Progenitor cell of endocrine pancreas (in vitro differentiated cells): ENCODE data around the gene PRDM16. TPM values are rescaled to one million over a fixed set of nuclear protein-coding genes. Genes with fewer than 3 reads are reported as not detected.

Experiments used
- DNase-seq: peaks from one replicate; pipeline ENCODE4 v3.0.0; 2021; ENCODE audit warnings: low spot score; ENCODE audit not compliant: unreplicated experiment
- H3K27ac Mint-ChIP-seq: 2 replicates; pipeline ENCODE4 v1.8.0; 2021; ENCODE audit warnings: mild to moderate bottlenecking, moderate library complexity, mixed read lengths
- H3K27me3 Mint-ChIP-seq: 2 replicates; pipeline ENCODE4 v1.8.0; 2021; ENCODE audit warnings: mixed read lengths
- H3K36me3 Mint-ChIP-seq: 2 replicates; pipeline ENCODE4 v1.8.0; 2022; ENCODE audit warnings: mixed read lengths; ENCODE audit not compliant: insufficient read depth
- H3K4me1 Mint-ChIP-seq: 2 replicates; pipeline ENCODE4 v1.8.0; 2021; ENCODE audit warnings: low read depth, mixed read lengths
- H3K4me3 Mint-ChIP-seq: 2 replicates; pipeline ENCODE4 v1.8.0; 2021; ENCODE audit warnings: low read depth, mild to moderate bottlenecking, moderate library complexity, mixed read lengths
- H3K9me3 Mint-ChIP-seq: 2 replicates; pipeline ENCODE4 v1.8.0; 2021; ENCODE audit warnings: low read depth, mixed read lengths
- total RNA-seq: library from RNA; stranded (reverse); gene quantifications from 2 replicates; pipeline ENCODE4 v1.2.1, GENCODE V29; 2021
- TF ChIP-seq, protein P1 (sequence below): fragments of 200-600 bp; sonication (generic); IDR thresholded peaks from one replicate; pipeline ENCODE4 v1.5.0; 2021; ENCODE audit warnings: antibody characterized with exemption, mild to moderate bottlenecking; ENCODE audit not compliant: unreplicated experiment

Gene PRDM16
- total RNA-seq, 1 donor from 2014 or later: 69.1 TPM

GRCh38 chr1:3181956-3182355, 113.0 kb downstream of the PRDM16 start:
- DNase-seq: no peak
- Mint-ChIP-seq H3K36me3 (peaks cover 5% of the 10 kb centered on the region), H3K9me3 (no peaks in the 10 kb centered on the region), H3K27me3 (no peaks in the 10 kb centered on the region), H3K4me1 (peaks cover 52% of the 10 kb centered on the region), H3K4me3 (no peak overlapping the region), H3K27ac (no peak overlapping the region)
- TF ChIP-seq, protein P1, sequence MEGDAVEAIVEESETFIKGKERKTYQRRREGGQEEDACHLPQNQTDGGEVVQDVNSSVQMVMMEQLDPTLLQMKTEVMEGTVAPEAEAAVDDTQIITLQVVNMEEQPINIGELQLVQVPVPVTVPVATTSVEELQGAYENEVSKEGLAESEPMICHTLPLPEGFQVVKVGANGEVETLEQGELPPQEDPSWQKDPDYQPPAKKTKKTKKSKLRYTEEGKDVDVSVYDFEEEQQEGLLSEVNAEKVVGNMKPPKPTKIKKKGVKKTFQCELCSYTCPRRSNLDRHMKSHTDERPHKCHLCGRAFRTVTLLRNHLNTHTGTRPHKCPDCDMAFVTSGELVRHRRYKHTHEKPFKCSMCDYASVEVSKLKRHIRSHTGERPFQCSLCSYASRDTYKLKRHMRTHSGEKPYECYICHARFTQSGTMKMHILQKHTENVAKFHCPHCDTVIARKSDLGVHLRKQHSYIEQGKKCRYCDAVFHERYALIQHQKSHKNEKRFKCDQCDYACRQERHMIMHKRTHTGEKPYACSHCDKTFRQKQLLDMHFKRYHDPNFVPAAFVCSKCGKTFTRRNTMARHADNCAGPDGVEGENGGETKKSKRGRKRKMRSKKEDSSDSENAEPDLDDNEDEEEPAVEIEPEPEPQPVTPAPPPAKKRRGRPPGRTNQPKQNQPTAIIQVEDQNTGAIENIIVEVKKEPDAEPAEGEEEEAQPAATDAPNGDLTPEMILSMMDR: no peak

GRCh38 chr1:3183411-3183810, 114.4 kb downstream of the PRDM16 start:
- no peaks in the 10 kb centered on the region for H3K9me3 Mint-ChIP-seq
- TF ChIP-seq, protein P1: no peak
- peaks cover 55% of the 10 kb centered on the region for H3K4me1 Mint-ChIP-seq
- H3K27ac Mint-ChIP-seq: peak overlapping the region; percentile 90
- peak overlapping the region; percentile 21 for H3K4me3 Mint-ChIP-seq
- H3K36me3 Mint-ChIP-seq: peaks cover 3% of the 10 kb centered on the region
- H3K27me3 Mint-ChIP-seq: no peaks in the 10 kb centered on the region
- no peak for DNase-seq

DNA sequence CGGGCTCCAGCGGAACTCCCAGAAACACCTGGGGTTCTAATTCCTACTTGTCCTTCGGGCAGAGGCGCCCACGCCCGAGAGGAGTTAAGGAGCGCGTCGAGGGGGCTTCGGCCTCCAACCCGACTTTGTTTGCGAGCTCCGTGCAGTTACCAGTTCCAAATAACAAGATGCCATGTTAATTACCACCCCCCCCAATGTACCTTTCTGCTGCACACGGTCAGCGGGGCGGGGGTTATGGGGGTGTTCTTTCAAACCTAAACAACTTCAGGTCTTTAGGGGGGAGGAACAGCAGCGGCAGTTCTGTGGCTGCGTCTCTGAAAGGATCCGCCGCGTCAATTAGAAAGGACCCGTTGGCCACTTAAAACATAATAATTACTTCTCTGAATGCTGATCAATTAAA, 114.8 kb downstream of the PRDM16 start:
- peaks cover 3% of the 10 kb centered on the region for H3K36me3 Mint-ChIP-seq
- DNase-seq: no peak
- peak overlapping the region; percentile 21 for H3K4me3 Mint-ChIP-seq
- H3K9me3 Mint-ChIP-seq: no peaks in the 10 kb centered on the region
- H3K4me1 Mint-ChIP-seq: peaks cover 56% of the 10 kb centered on the region
- H3K27me3 Mint-ChIP-seq: no peaks in the 10 kb centered on the region
- TF ChIP-seq, protein P1: no peak
- peak overlapping the region; percentile 90 for H3K27ac Mint-ChIP-seq

- H3K27ac Mint-ChIP-seq: peak overlapping the region; percentile 62
- H3K4me3 Mint-ChIP-seq: no peak overlapping the region
- H3K4me1 Mint-ChIP-seq: peaks cover 61% of the 10 kb centered on the region
- no peak for DNase-seq
- no peaks in the 10 kb centered on the region for H3K9me3 Mint-ChIP-seq
- H3K27me3 Mint-ChIP-seq: no peaks in the 10 kb centered on the region
- H3K36me3 Mint-ChIP-seq: peaks cover 3% of the 10 kb centered on the region
- TF ChIP-seq, protein P1: no peak
Measured at GRCh38 chr1:3184666-3185065, 115.7 kb downstream of the PRDM16 start.

DNA sequence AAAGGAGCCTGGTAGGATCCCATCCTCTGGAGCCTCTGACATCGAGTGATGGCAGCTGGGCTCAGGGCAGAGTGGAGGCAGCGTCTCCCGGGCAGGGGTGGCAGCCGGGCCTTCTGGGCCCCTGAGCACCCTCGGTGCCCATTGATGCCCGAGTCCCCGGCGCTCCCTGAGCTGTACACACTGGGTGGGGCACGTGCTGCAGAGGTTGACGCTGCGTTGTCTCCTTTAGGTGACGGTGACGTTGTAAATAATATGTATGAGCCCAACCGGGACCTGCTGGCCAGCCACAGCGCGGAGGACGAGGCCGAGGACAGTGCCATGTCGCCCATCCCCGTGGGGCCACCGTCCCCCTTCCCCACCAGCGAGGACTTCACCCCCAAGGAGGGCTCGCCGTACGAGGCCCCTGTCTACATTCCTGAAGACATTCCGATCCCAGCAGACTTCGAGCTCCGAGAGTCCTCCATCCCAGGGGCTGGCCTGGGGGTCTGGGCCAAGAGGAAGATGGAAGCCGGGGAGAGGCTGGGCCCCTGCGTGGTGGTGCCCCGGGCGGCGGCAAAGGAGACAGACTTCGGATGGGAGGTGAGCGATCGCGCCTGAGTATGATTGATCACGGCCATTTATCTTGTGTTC, 117.0 kb downstream of the PRDM16 start:
- TF ChIP-seq, protein P1: no peak
- peaks cover 2% of the 10 kb centered on the region for H3K36me3 Mint-ChIP-seq
- no peaks in the 10 kb centered on the region for H3K9me3 Mint-ChIP-seq
- DNase-seq: no peak
- no peak overlapping the region for H3K4me3 Mint-ChIP-seq
- peaks cover 69% of the 10 kb centered on the region for H3K4me1 Mint-ChIP-seq
- no peaks in the 10 kb centered on the region for H3K27me3 Mint-ChIP-seq
- H3K27ac Mint-ChIP-seq: peak overlapping the region; percentile 78
